GM12878 (cell line): Measurements from ENCODE around the gene CSF3R. TPM values are rescaled to one million over a fixed set of nuclear protein-coding genes. Genes with fewer than 3 reads are reported as not detected.

Experiments
- ATAC-seq: fragments of 200-7000 bp; cut with Tn5 transposase; 3 replicates; pipeline ENCODE4 v1.9.1; 2020; ENCODE audit warnings: mild to moderate bottlenecking, moderate library complexity
- BruUV-seq: library from RNA; stranded (reverse); fragments of 400-500 nt; replicated peaks from 2 replicates; lab custom pipeline; 2021; lab: Mats Ljungman, UMichigan
- CTCF ChIA-PET: fragments of 300-600 bp; sonication (Branson Sonifier 250); formaldehyde crosslinking; extraction: SDS; loops from one replicate; lab custom pipeline; 2021; ENCODE audit warnings: inconsistent platforms; lab: Yijun Ruan, JAX
- POLR2A ChIA-PET: fragments of 350-600 bp; formaldehyde crosslinking; extraction: SDS; loops from one replicate; lab custom pipeline; 2021; ENCODE audit warnings: inconsistent platforms; lab: Charles Lee
- RAD21 ChIA-PET: fragments of 300-600 bp; sonication (Branson Sonifier 250); formaldehyde crosslinking; loops from one replicate; lab custom pipeline; 2023; ENCODE audit warnings: antibody characterized with exemption; ENCODE audit not compliant: unreplicated experiment; lab: Charles Lee
- SMC1A ChIA-PET: fragments of 300-600 bp; sonication (Branson Sonifier 250); formaldehyde crosslinking; loops from one replicate; lab custom pipeline; 2023; ENCODE audit not compliant: unreplicated experiment, uncharacterized antibody; lab: Charles Lee
- DNase-seq: peaks from one replicate; pipeline ENCODE4 v3.0.0-alpha.2; 2011; ENCODE audit warnings: low read depth, low spot score
- FAIRE-seq: peaks from 3 replicates; lab custom pipeline; 2011; peaks lifted over from hg19 to GRCh38; lab: Jason Lieb, UNC
- H2AFZ ChIP-seq: 2 replicates; pipeline ENCODE4 v1.6.0; 2011; ENCODE audit warnings: low read depth, low read length, control low read depth; ENCODE audit not compliant: control insufficient read depth
- H3K27ac ChIP-seq: 2 replicates; pipeline ENCODE4 v1.5.1; 2011; ENCODE audit warnings: control low read depth; ENCODE audit not compliant: control insufficient read depth, insufficient read depth
- H3K27me3 ChIP-seq, 2 experiments: replicated peaks in 1 of 2; 2 replicates each; pipeline versions ENCODE4 v1.6.0 to v1.6.1; 2011; ENCODE audit warnings: low read length in 1 of 2; ENCODE audit not compliant: control insufficient read depth in 2 of 2, insufficient read depth in 2 of 2
- H3K36me3 ChIP-seq, 2 experiments: 2 replicates each; pipeline ENCODE4 v1.5.1; 2011; ENCODE audit warnings: low read length in 1 of 2; ENCODE audit not compliant: control insufficient read depth in 2 of 2, insufficient read depth in 2 of 2
- H3K4me1 ChIP-seq: 2 replicates; pipeline ENCODE4 v1.6.1; 2011; ENCODE audit warnings: mild to moderate bottlenecking, low read length, moderate library complexity, mixed read lengths; ENCODE audit not compliant: control insufficient read depth, insufficient read depth
- H3K4me2 ChIP-seq: 2 replicates; pipeline ENCODE4 v1.6.0; 2011; ENCODE audit warnings: control low read depth; ENCODE audit not compliant: control insufficient read depth, insufficient read depth
- H3K4me3 ChIP-seq: fragments of 200-600 bp; sonication (generic); 2 replicates; pipeline ENCODE4 v1.5.1; 2016
- H3K79me2 ChIP-seq: 2 replicates; pipeline ENCODE4 v1.6.0; 2011; ENCODE audit warnings: low read length; ENCODE audit not compliant: control insufficient read depth, insufficient read depth
- H3K9ac ChIP-seq: 2 replicates; pipeline ENCODE4 v1.8.0; 2011; ENCODE audit warnings: low read length, control low read depth, mixed read lengths; ENCODE audit not compliant: control insufficient read depth, insufficient read depth
- H3K9me3 ChIP-seq: replicated peaks from 3 replicates; pipeline ENCODE4 v1.5.1; 2011; ENCODE audit warnings: mild to moderate bottlenecking, low read length; ENCODE audit not compliant: control insufficient read depth, insufficient read depth
- H4K20me1 ChIP-seq: 2 replicates; pipeline ENCODE4 v1.6.0; 2011; ENCODE audit not compliant: control insufficient read depth, insufficient read depth
- CTCF ChIP-seq, 3 experiments: IDR thresholded peaks in 2 of 3; conservative IDR thresholded peaks in 1 of 3; 2 replicates each; pipeline ENCODE4 v1.5.1; 2011; ENCODE audit warnings: low read depth in 3 of 3, low read length in 3 of 3, mild to moderate bottlenecking in 3 of 3, control low read depth in 2 of 3, moderate library complexity in 2 of 3, inconsistent platforms in 1 of 3, mixed read lengths in 1 of 3; ENCODE audit not compliant: control insufficient read depth in 2 of 3, insufficient read depth in 1 of 3; ENCODE audit errors: extremely low read depth in 1 of 3
- MTA2 ChIP-seq: fragments of 450-650 bp; IDR thresholded peaks from 2 replicates; pipeline ENCODE4 v1.6.1; 2016; ENCODE audit warnings: low read depth, mild to moderate bottlenecking, moderate library complexity
- RAD21 ChIP-seq: IDR thresholded peaks from 2 replicates; pipeline ENCODE4 v1.6.1; 2011; ENCODE audit warnings: mild to moderate bottlenecking, low read depth, low read length, moderate library complexity; ENCODE audit not compliant: insufficient read depth
- RUNX3 ChIP-seq: IDR thresholded peaks from 2 replicates; pipeline ENCODE4 v1.6.1; 2012; ENCODE audit warnings: low read length, inconsistent platforms
- SMARCA5 ChIP-seq: fragments of 450-650 bp; IDR thresholded peaks from 2 replicates; pipeline ENCODE4 v1.6.1; 2017; ENCODE audit warnings: mild to moderate bottlenecking
- SMC3 ChIP-seq: IDR thresholded peaks from 2 replicates; pipeline ENCODE4 v1.6.1; 2011; ENCODE audit warnings: low read length, improper control_type of control experiment, borderline replicate concordance
- SREBF2 ChIP-seq: IDR thresholded peaks from 2 replicates; pipeline ENCODE4 v1.6.1; 2012; ENCODE audit warnings: mild to moderate bottlenecking, low read length
- STAT1 ChIP-seq: fragments of 450-650 bp; conservative IDR thresholded peaks from 2 replicates; pipeline ENCODE4 v1.6.1; 2014; ENCODE audit warnings: antibody characterized with exemption, mild to moderate bottlenecking
- TARDBP ChIP-seq: IDR thresholded peaks from 2 replicates; pipeline ENCODE4 v1.6.1; 2016; ENCODE audit warnings: borderline replicate concordance
- USF1 ChIP-seq: IDR thresholded peaks from 2 replicates; pipeline ENCODE4 v1.6.1; 2011; ENCODE audit warnings: borderline replicate concordance, low read depth, mild to moderate bottlenecking, moderate library complexity, mixed read lengths, low read length; ENCODE audit not compliant: insufficient read depth; ENCODE audit errors: extremely low read length
- YY1 ChIP-seq: IDR thresholded peaks from 2 replicates; pipeline ENCODE4 v1.6.1; 2011; ENCODE audit warnings: low read depth, mild to moderate bottlenecking, low read length
- WGBS: methylation state at CpG from one replicate; pipeline ENCODE4 v1.1.6; 2016; ENCODE audit warnings: low lambda C conversion rate; ENCODE audit not compliant: insufficient replicate concordance, insufficient coverage; ENCODE audit errors: missing lambda C conversion rate; 5-methylcytosine and 5-hydroxymethylcytosine counted together
- in situ Hi-C: fragments of 300-500 bp; cut with MboI; formaldehyde crosslinking; loops from 9 replicates; pipeline ENCODE4 v1.14.3; 2018; ENCODE audit warnings: mixed read lengths
- intact Hi-C: fragments of 100-400 bp; cut with micrococcal nuclease; formaldehyde crosslinking; loops from one replicate; pipeline ENCODE4 v1.14.2; 2022; ENCODE audit not compliant: unreplicated experiment
- polyA plus RNA-seq, 11 experiments: library from polyadenylated mRNA; depleted of rRNA in 4 of 11; unstranded in 6 of 11; stranded (reverse) in 5 of 11; fragments of >200 nt; fragmentation: Nextera tagmentation in 4 of 11; fragmentation: Illumina TruSeq in 1 of 11; extraction: Ambion mirVana in 4 of 11; extraction: Trizol in 1 of 11; gene quantifications; 1 replicate in 1 of 11; 2 replicates in 10 of 11; pipeline versions ENCODE4 v1.2.1 to v1.2.3, GENCODE V29; 2011 to 2016; ENCODE audit warnings: inconsistent platforms in 2 of 11, missing spikeins in 2 of 11, low read depth in 1 of 11
- total RNA-seq, 4 experiments: library from RNA; depleted of rRNA in 3 of 4; stranded (reverse); fragments of >200 nt in 3 of 4; fragmentation: Illumina TruSeq in 1 of 4; extraction: Trizol in 1 of 4; gene quantifications; 2 replicates each; pipeline versions ENCODE4 v1.2.1 to v1.2.3, GENCODE V29; 2013 to 2021

The CSF3R gene
- total and polyA plus RNA-seq, 10 of the 15 experiments (the other 5 are each of a cell fraction or from before 2014, with no cell fraction given), result 0.13 TPM; not detected in 9

- no peaks in the 10 kb centered on the region for H4K20me1 ChIP-seq
- SMC1A ChIA-PET, result interaction anchor here (1.1 to 1.7 kb wide), 4 partner anchors 10 to 70 kb away, joined by 3 to 4 read pairs (median 3); no protein-coding TSS in a partner anchor
- no peaks in the 10 kb centered on the region for H3K4me1 ChIP-seq
- BruUV-seq, result no TSS peak
- 12% methylated on average over 10 of the region's 10 CpGs for WGBS
- CTCF ChIA-PET, result interaction anchor here (0.7 to 3.2 kb wide), 21 partner anchors 10 to 1087 kb away, joined by 3 to 19 read pairs (median 5); partner anchors contain the start of genes MRPS15 and OSCP1
- RAD21 ChIA-PET, result interaction anchor here (0.8 to 1.4 kb wide), 5 partner anchors 10 to 808 kb away, joined by 3 to 4 read pairs (median 3); partner anchors contain the start of gene MRPS15
- H3K4me3 ChIP-seq, result no peak overlapping the region
- DNase-seq, result no peak
- H3K27ac ChIP-seq, result no peak overlapping the region
- TF ChIP-seq SMC3 (peak; percentile 29; the same call in 1 of the 2 replicates), SMARCA5 (no peak), MTA2 (no peak), TARDBP (no peak), RAD21 (peak; percentile 78), RUNX3 (no peak), SREBF2 (no peak), USF1 (no peak), YY1 (no peak), STAT1 (no peak), CTCF (IDR thresholded peaks at IDR 0.05 in 2 of 3, conservative IDR thresholded peaks at IDR 0.05 in 1 of 3; ENCODE audit: control insufficient read depth in 2 of 3, extremely low read depth in 1 of 3, insufficient read depth in 1 of 3, low read depth in 3 of 3, low read length in 3 of 3) (peak; percentile 81 to 87 (median 86))
- TF ChIP-seq, all 136 proteins: peak for 3
- Histone ChIP-seq H3K27me3 (peaks cover 0 to 4% of the 10 kb centered on the region in 2 experiments; a peak in 3 of 4 replicates), H3K79me2 (no peaks in the 10 kb centered on the region), H3K9me3 (no peaks in the 10 kb centered on the region), H2AFZ (no peak overlapping the region), H3K36me3 (no peaks in the 10 kb centered on the region), H3K9ac (no peak overlapping the region), H3K4me2 (no peak overlapping the region)
- FAIRE-seq (peak; percentile 78), ATAC-seq (peak; percentile 92)
- POLR2A ChIA-PET, result no interaction called here
- intact Hi-C loops, result no loop called here
- in situ Hi-C loops, result no loop called here
Observed at GRCh38 chr1:36516372-36517010, 33.8 kb upstream of the CSF3R start.
